ENCODE measurements around the gene KRTAP29-1. TPM values are rescaled to one million over a fixed set of nuclear protein-coding genes. Genes with fewer than 3 reads are reported as not detected.

The KRTAP29-1 gene
- polyA plus RNA-seq, 1 donor (not counting 4 experiments of a cell fraction or from before 2014, with no cell fraction given), result not detected

DNA sequence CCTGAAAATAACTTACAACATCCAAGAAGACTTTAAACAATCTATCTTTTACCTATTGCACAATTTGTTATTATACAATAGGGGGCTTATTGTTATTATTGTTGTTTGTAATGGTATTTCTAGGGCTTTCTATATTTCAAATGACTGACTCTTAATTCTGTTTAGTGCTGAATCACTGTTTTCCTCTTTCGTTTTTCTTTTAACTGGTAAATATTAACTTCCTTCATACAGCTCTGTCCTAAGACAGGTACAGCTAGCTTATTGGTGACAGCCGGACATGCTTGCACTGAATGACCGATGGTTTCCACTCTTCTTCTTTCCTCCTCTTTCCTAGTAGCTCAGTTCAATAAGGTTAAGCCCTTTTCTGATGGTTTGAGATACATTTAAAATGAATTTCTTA, 15.6 kb downstream of the KRTAP29-1 start:
- H3K4me1 ChIP-seq (ENCODE audit: control insufficient read depth, extremely low read depth, insufficient read depth, low read length), result peaks cover 13% of the 10 kb centered on the region
- dilution Hi-C loops (cut with MboI; ENCODE audit: extremely low pct_ligation_motif_present, low sequenced_read_pairs), result no loop called here
- no peaks in the 10 kb centered on the region for H3K9me3 ChIP-seq (ENCODE audit: control insufficient read depth, low read depth, low read length)
- H3K27me3 ChIP-seq (ENCODE audit: control insufficient read depth, extremely low read depth, insufficient read depth, low read length), result no peaks in the 10 kb centered on the region
- DNase-seq (ENCODE audit: low read depth, low spot score) (no peak), FAIRE-seq (no peak)
- no peaks in the 10 kb centered on the region for H3K36me3 ChIP-seq (ENCODE audit: control insufficient read depth in 2 of 2, extremely low read depth in 1 of 2, insufficient read depth in 2 of 2, low read length in 2 of 2)
- H3K9ac ChIP-seq (ENCODE audit: control insufficient read depth, extremely low read depth, insufficient read depth, low read length), result no peak overlapping the region
- H3K27ac ChIP-seq (ENCODE audit: control insufficient read depth, insufficient read depth, low read length), result no peak overlapping the region
- H3K9me1 ChIP-seq (ENCODE audit: control insufficient read depth, extremely low read depth, insufficient read depth, low read length), result no peaks in the 10 kb centered on the region
- H3K4me2 ChIP-seq (ENCODE audit: control insufficient read depth, extremely low read depth, insufficient read depth, low read depth, low read length), result no peak overlapping the region
- no peaks in the 10 kb centered on the region for H4K20me1 ChIP-seq (ENCODE audit: control insufficient read depth, extremely low read depth, insufficient read depth, low read length)
- no peak overlapping the region for H2AFZ ChIP-seq (ENCODE audit: control insufficient read depth, low read length)
- no peak for TF ChIP-seq EZH2 (IDR thresholded peaks at IDR 0.05; ENCODE audit: low read length)
- TF ChIP-seq, protein P1, sequence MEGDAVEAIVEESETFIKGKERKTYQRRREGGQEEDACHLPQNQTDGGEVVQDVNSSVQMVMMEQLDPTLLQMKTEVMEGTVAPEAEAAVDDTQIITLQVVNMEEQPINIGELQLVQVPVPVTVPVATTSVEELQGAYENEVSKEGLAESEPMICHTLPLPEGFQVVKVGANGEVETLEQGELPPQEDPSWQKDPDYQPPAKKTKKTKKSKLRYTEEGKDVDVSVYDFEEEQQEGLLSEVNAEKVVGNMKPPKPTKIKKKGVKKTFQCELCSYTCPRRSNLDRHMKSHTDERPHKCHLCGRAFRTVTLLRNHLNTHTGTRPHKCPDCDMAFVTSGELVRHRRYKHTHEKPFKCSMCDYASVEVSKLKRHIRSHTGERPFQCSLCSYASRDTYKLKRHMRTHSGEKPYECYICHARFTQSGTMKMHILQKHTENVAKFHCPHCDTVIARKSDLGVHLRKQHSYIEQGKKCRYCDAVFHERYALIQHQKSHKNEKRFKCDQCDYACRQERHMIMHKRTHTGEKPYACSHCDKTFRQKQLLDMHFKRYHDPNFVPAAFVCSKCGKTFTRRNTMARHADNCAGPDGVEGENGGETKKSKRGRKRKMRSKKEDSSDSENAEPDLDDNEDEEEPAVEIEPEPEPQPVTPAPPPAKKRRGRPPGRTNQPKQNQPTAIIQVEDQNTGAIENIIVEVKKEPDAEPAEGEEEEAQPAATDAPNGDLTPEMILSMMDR (optimal IDR thresholded peaks at IDR 0.05 in 1 of 3, IDR thresholded peaks at IDR 0.05 in 1 of 3, conservative IDR thresholded peaks at IDR 0.05 in 1 of 3; ENCODE audit: extremely low read depth in 1 of 3, insufficient read depth in 2 of 3, low read length in 3 of 3), result no peak
- no peak overlapping the region for H3K4me3 ChIP-seq (ENCODE audit: control insufficient read depth in 2 of 3, extremely low read depth in 1 of 3, insufficient read depth in 2 of 3, low read depth in 1 of 3, low read length in 3 of 3)
- H3K79me2 ChIP-seq (ENCODE audit: control insufficient read depth, insufficient read depth, low read length), result no peaks in the 10 kb centered on the region

DNA sequence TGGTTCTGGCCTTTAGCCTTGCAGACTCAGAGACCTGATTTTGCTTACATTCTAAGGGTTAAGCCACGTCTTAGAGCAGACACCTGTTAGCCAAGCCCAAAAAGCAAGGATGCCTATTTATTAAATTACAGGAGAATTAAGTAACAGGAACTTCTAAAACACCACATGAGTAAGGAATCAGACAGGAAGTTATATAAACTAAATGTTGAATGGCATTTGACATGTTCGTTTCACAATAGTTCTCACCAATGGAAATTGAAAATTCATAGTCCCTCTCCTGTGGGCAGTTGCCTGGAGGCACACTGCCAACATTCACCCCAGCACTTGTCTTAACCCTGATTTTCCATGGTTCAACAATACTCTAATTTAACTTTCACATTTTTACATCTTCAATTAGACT, 18.1 kb downstream of the KRTAP29-1 start:
- DNase-seq (ENCODE audit: low read depth, low spot score), result no peak

More for the DNA sequence above, 18.1 kb downstream of the KRTAP29-1 start:
- Histone ChIP-seq H3K79me2 (ENCODE audit: control insufficient read depth, insufficient read depth, low read length) (no peaks in the 10 kb centered on the region), H3K36me3 (ENCODE audit: control insufficient read depth in 2 of 2, extremely low read depth in 1 of 2, insufficient read depth in 2 of 2, low read length in 2 of 2) (no peaks in the 10 kb centered on the region), H3K27me3 (ENCODE audit: control insufficient read depth, extremely low read depth, insufficient read depth, low read length) (no peaks in the 10 kb centered on the region), H3K9me1 (ENCODE audit: control insufficient read depth, extremely low read depth, insufficient read depth, low read length) (no peaks in the 10 kb centered on the region), H3K4me1 (ENCODE audit: control insufficient read depth, extremely low read depth, insufficient read depth, low read length) (no peaks in the 10 kb centered on the region), H4K20me1 (ENCODE audit: control insufficient read depth, extremely low read depth, insufficient read depth, low read length) (no peaks in the 10 kb centered on the region), H3K4me2 (ENCODE audit: control insufficient read depth, extremely low read depth, insufficient read depth, low read depth, low read length) (no peak overlapping the region), H2AFZ (ENCODE audit: control insufficient read depth, low read length) (no peak overlapping the region), H3K9ac (ENCODE audit: control insufficient read depth, extremely low read depth, insufficient read depth, low read length) (no peak overlapping the region), H3K27ac (ENCODE audit: control insufficient read depth, insufficient read depth, low read length) (no peak overlapping the region), H3K4me3 (ENCODE audit: control insufficient read depth in 2 of 3, extremely low read depth in 1 of 3, insufficient read depth in 2 of 3, low read depth in 1 of 3, low read length in 3 of 3) (no peak overlapping the region), H3K9me3 (ENCODE audit: control insufficient read depth, low read depth, low read length) (no peaks in the 10 kb centered on the region)
- no peak for FAIRE-seq
- TF ChIP-seq EZH2 (IDR thresholded peaks at IDR 0.05; ENCODE audit: low read length), result no peak
- TF ChIP-seq, protein P1 (optimal IDR thresholded peaks at IDR 0.05 in 1 of 3, IDR thresholded peaks at IDR 0.05 in 1 of 3, conservative IDR thresholded peaks at IDR 0.05 in 1 of 3; ENCODE audit: extremely low read depth in 1 of 3, insufficient read depth in 2 of 3, low read length in 3 of 3), result no peak
- dilution Hi-C loops (cut with MboI; ENCODE audit: extremely low pct_ligation_motif_present, low sequenced_read_pairs), result no loop called here
